HG03439 (cell line): ENCODE results near the gene STK4.
A peak's percentile ranks its signal among the peaks of the same experiment; 100 is the strongest.

Experiments used
- ATAC-seq: cut with Tn5 transposase; IDR thresholded peaks from one replicate; pipeline ENCODE4 v1.9.1; 2021; ENCODE audit warnings: mild to moderate bottlenecking, moderate library complexity; ENCODE audit not compliant: unreplicated experiment

The STK4 gene

DNA sequence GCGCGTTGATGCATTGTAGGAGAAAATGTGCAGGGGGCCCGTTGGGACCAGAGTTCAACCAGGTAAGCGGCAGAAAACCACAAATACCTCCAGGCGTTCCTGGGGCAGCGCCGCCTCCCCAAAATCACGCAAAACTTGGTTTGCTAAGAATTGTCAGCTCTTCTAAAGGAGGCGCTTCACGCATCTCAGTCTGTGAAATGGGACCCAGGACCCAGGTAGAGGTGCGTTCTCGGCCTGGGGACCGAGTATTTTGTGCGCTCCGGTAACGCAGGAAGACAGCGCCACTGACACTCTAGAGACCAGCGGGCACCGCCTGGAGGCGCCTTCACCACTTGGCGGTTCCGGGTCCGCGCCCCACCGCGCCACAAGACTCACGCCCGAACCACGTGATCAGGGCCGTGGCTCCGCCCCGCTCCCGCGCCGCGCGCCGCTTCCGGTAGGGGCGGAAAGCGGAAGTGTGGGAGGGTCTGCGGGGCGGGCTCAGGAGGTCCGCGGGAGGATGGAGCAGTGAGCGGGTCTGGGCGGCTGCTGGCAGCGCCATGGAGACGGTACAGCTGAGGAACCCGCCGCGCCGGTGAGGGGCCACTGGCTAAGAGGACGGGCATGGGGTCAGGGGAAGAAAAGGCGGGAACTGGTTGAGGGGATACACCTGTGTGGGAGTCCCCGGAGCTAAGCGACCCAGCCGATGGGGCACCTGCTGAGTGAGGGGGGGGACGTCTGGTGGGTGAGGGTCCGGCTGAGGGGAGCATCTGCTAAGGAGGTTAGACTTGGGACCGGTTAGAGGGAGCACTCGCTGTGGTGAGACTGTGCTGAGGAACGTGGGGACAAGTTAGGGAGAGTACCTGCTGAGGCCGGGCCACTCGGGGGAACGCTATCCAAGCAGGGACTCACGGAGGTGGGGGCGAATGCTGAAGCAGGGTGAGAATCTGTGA is at the start of gene STK4:
Gene STK4 (plus strand): TSS at position 483 of the 932 bp plus-strand sequence. CDS start 57 bp downstream, at position 540.
- peak; percentile 69 for ATAC-seq

DNA sequence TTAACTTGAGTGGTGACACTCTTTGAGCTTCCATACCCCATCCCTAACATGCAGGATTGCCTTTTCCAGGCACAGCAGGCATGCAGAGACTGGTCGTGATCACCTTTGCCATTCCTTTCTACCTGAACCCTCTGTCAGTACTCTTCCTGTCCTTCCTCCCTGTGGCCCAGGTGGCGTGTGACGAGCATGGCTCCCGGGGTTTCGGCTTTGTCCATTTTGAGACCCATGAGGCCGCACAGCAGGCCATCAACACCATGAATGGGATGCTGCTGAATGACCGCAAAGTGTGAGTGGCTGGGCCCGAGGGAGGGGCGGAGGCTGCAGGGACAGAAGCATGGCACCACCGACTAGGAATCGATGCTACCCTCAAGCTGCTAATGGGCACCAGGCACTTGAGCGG is 49.7 kb upstream of the STK4 start:
- no peak for ATAC-seq

DNA sequence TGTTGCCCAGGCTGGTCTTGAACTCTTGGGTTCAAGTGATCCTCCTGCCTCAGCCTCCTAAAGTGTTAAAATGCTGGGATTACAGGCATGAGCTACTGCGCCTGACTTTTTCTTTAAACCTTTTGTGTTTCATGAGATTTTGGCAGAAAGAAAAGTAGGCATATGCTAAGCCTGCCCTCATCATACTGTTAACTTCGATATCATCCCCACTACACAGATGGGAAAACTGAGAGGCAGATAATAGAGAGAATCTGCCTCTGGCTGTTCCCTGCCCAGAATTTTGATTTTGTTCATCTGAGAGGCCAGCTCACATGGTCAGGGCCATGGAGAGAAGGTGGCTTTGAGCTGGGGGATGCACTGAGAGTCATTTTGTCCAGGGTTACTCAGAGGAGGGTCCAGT is 48.9 kb upstream of the STK4 start:
- no peak for ATAC-seq

DNA sequence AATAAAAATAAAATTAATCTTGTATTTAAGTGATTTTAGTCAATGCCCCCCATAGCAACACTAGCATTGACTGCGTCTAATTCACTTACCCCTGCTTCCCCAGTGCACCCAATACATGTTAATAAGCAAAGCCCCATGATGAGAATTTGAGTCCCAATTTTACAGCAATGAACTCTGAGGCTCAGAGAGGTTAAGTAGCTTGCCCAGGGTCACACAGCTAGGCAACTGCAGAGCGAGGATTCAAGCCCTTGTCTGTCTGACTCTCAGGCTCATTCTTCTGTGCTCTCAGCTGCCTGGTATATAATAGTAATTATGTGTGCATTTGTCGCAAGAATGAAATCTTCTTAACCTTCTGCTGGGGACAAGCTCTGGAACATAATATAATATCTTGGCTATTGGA is 48.0 kb upstream of the STK4 start:
- ATAC-seq = no peak

DNA sequence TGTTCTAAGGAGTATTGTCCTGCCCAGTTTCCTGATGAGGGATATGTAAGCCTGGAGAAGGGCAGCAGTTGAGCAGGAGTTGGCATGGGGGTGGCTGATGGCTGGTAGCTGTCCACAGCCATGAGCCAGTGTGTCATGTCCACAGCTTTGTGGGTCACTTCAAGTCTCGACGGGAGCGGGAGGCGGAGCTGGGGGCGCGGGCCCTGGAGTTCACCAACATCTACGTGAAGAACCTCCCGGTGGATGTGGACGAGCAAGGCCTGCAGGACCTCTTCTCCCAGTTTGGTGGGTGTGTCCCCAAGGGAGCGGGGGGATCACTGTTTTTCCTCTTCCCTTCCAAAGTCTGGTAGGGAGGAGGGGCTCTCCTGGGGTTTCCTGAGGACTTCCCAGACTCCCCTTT is 47.6 kb upstream of the STK4 start:
- no peak for ATAC-seq

DNA sequence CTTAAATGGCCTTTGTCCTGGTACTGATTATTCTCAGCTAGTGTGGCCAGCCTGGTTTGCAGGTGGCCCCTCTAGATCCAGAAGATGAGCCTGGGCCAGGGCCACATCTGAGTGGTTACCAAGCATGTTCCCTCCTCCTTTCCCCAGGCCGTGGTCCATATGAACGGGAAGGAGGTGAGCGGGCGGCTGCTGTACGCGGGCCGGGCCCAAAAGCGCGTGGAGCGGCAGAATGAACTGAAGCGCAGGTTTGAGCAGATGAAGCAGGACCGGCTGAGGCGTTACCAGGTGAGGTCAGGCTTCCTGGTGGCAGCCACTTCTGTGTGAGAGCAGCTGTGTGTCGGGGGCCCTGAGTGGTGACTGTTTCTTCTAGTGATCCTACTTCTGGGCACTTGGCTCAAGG is 44.9 kb upstream of the STK4 start:
- ATAC-seq = no peak

DNA sequence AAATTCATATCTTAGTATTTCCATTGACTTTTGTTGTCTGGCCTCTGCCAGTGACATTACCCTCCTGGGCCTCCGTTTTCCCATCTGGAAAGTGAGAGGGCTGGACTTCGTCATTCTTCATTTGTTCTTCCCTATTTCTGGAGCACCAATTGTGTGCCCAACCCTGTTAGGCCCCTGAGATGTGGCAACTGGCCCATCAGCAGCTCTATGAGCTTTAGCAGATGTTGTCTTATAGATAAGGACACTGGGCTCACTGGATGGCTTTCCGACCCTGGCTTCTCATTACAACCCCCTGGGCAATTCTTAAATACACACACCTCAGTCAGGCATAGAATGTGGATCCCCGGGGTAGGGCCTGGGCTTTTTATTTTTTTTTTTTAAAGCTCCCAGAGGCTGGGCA is 41.8 kb upstream of the STK4 start:
- no peak for ATAC-seq

DNA sequence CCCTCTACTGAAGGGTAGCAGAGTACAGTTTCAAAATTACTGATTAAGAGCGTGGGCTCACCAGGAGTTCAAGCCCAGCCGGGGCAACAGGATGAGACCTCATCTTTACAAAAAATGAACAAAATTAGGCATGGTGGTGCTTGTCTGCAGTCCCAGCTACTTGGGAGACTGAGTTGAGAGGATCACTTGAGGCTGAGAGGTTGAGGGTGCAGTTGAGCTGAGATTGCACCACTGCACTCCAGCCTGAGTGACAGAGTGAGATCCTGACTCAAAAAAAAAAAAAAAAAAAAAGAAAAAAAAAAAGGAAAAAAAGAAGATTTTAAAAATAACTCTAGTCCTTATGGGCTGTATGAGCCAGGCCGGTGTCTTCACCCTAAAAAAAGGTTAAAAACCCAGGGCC is 37.7 kb upstream of the STK4 start:
- no peak for ATAC-seq

DNA sequence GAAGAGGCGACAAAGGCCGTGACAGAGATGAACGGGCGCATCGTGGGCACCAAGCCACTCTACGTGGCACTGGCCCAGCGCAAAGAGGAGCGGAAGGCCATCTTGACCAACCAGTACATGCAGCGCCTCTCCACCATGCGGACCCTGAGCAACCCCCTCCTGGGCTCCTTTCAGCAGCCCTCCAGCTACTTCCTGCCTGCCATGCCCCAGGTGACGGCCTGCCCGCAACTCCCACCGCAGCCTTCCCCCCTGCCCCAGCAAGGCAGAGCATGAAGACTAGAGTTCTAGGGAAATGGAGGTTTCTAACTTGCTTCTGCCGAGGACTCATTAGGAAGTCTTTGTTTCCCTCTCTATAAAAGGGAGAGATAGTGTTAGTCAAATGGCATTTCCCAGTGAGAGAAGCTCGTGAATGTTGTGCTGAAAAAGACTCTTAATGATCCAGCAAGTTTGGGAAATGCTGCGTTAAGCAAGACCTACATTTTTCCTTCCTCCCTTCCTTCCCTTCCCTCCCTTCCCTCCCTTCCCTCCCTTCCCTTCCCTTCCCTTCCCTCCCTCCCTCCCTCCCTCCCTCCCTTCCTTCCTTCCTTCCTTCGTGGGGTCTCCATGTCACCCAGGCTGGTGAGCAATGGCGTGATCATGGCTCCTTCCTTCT is 35.7 kb upstream of the STK4 start:
- ATAC-seq = no peak

DNA sequence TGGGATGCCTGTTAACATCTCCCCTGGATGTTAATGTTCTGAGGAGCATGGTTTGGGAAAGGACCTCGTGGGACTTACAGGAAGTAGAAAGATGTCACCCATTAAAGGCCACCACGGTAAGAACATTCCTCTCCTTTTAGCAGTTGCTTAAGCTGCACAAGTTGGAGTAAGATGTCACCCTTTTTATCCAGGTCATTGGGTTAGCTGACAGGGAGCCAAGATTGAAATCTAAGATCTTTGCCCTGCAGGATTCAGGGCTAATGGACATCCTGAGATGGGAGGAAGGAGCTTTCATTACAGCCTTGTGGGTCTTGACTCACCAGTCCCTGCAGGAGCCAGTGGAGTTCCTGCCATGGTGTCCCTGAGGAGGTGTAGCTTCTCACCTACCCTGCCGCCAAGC is 34.4 kb upstream of the STK4 start:
- no peak for ATAC-seq

DNA sequence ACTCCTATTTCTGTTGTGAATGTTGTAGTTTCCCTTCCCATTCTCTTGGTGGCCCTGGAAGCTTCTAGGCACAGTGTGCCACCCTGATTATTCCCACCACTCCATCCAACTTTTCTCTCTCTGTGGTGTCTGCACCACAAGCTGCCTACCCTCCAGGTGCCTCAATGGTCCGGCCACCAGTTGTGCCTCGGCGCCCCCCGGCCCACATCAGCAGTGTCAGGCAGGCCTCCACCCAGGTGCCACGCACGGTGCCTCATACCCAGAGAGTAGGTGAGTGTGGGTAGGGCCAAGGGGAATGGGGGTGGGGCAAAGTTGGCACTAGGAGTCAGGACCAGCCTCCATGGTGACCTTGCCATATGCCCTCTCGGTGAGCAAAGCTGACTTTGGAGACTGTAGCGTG is 33.4 kb upstream of the STK4 start:
- no peak for ATAC-seq

DNA sequence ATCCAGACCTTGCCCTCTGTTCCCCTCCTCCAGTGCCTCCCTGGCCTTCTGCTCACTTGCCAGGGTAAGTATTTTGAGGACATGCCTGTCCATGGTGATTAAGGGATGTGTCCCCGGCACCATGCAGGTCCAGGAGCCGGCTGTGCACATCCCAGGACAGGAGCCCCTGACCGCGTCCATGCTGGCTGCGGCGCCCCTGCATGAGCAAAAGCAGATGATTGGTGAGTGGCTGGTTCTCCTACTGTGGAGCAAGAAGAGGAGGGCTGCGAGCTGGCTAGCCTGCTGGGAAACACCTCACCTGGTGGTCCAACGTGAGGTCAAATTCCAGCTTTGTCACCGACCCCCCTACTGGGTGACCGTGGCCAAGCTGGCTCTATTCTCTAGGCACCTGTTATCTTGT is 29.8 kb upstream of the STK4 start:
- no peak for ATAC-seq

DNA sequence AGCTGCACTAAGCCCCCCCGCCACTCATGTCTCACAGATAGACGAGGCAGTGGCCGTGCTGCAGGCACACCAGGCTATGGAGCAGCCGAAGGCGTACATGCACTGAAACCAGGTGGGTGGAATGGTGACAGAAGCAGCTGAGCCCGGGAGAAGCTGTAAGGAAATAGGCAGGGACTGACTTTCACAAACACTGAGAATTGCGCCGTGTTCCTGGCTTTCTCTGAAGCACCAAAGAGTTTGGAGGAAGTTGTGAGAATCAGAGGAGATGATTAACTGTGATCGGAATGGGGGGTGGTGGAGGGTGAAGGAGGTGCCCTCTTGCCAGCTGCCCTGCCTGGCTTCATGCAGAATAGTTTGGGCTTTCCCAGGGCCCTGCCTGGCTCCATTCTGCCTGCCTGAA is 27.7 kb upstream of the STK4 start:
- ATAC-seq = no peak

DNA sequence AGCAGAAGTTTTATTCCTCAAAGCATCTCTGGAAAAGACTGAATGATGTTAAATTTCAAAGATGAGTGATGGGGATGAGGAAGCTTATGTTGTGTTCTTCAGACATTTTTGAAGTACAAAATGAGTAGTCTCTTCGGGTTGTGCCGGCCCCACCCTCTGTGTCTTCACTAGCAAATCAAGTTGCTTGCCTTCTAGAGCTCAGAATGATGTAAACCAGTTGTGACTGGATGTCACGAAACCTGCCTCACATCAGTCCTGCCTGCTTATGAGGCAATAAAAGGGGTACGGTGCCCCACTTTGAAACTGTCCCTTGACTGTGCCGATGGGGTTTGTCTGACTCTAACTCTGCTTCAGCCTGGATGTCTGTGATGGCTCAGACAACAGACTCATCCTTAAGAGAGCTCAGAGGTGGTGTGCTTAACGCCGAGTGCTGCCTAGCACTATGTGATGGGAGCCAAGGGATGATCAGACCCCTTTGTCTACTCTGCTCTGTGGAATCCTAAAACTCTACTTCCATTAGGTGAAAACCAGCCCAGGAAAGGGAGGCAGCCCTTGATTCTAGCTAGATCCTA is 25.1 kb upstream of the STK4 start:
- ATAC-seq = no peak

DNA sequence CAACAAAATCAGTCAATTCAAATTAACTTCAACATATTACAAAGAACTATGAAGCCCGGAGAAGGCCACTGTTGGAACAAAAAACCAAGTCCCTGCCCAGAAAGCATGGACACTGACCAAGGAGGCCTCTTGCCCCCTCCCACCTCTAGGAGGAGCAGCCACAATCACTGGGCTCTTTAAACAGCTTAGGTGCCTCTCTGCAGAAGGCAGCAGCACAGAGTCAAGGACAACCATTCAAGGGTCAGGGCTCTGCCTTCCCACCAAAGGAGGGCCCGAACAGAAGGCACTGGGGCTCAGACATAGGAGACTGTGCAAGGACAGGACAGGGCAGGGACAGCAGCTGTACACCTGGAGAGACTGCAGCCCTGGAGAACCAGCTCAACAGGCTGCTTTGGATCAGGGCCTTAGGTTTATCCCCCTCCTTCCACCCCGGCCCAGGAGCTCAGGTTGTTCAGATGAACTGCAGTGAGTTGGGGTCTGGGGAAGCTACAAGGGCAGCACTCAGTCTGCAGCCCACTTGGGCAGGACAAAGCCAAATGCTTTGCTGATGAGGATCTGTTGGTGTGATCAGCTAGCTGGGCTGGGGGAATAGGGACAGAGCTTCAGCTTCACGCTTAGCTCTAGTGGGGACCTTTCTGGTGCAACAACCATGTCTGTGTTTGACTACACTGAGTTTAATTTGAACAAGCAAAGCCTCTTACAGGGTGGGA is 23.9 kb upstream of the STK4 start:
- no peak for ATAC-seq

DNA sequence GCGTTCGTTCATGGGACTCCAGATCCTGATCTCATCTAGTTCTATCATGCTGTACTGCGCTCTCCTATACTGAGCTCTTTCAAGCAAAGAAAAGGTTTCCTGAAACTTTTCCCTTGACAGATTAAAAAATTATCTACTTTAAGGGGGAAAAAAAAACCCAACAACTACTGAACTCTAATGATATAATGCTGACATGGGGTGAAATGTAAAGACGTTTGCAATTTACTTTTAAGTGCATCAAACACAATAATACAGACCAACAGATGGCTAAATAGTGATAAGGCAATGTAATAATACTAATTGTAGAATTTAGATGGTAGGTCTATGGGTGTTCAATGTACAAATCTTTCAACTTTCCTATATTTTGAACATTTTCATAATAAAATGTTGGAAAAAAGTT is 22.5 kb upstream of the STK4 start:
- ATAC-seq = no peak

DNA sequence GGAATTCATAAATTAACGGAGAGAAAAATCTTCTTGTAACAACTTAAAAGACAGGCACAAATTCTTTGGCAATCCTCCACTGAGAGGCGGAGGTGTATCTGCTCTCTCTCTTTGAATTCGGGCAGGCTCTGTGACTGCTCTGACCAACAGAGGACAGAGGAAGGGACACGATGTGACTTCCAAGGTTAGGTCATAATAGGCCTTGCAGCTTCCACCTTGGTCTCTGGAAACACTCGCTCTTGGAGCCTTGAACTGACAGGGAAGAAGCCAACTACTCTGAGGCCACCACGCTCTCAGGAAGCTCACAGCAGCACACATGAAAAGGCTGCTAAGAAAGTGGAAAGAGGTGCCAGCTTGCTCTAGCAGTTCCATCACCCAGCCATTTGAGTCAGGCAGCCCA is 21.1 kb upstream of the STK4 start:
- ATAC-seq = no peak

DNA sequence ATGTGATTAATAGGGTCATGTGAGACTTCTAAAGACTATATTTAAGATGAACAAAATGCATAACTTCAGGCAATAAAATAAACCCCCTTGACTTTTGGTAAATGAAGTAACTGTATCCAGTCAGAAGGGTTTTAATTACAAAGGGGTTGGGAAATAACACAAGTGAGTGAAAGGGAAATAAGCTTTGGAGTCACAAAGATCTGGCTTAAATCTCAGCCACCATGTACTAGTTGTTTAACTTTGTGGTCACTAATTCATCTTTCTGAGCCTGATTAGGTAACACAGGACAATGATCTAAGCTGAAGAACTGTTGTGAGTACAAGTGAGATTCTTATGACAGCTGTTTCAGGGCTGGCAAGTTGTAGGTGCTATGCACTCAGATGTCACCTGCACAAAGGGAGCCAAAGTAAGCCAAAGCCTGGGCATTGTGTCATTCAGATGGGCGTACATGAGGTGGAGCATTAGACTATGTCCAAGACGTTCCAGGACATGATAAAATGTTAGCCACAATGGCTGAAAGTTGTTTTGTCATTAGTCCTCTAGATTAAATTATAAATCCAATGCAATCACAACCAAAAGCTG is 19.9 kb upstream of the STK4 start:
- no peak for ATAC-seq

DNA sequence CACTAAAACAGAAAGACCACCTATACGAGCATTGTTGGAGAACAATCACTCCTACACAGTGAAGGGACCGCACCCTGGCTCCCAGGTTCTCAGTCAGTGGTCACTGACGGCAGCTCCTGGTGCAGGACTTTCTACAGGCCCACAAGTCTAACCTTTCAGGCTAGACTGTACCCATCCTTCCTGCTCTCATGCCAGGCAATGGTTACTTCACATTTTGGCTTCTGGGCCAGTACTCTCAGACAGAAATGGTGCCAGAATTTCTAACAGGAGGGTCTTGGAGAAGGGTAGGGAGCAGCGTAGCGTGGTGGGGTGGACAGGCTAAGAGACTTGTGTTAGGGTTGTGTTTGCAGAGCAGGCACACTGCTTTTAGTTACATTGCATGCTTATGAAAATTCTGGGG is 18.2 kb upstream of the STK4 start:
- ATAC-seq = no peak

DNA sequence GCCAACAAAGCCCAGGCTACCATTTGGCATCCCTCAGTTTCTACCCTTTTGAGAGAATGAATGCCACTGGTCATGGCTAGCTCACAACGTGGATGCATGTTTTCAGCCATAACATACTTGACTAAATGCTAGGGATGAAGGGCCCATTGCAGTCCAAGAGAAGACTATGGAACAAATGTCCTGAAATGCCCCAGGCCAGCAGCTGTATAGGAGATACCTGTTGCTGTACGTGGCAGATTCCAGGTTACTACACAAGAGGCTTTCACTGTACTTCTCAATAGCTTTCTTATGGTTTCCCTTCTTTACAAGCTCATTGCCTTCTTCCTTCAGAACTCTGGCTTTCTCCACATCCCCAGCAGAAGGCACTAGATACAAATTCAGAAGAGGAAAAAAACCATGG is 17.8 kb upstream of the STK4 start:
- ATAC-seq = no peak

DNA sequence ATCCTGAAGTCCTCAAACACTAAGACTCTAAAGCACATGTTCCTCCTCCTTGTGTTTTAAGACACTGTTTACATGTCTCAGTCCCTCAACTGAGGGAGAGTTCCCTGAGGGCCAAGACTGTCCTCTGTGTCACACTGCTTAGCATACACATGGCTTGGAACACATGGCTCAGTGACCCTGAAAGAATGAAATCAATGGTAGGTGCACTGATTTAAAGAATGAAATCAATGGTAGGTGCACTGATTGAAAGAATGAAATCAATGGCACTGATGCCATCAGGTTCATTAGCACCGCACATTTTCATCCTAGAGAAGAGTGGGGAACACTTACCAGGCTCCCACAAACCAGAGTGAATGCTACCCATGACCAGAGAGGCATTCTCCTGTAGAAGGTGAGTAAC is 15.9 kb upstream of the STK4 start:
- ATAC-seq = no peak
